NCI-H2107 treated with DMSO at 0.1 percent for 48 hours (cell line): ENCODE measurements around the gene PAPPA.
A peak's percentile ranks its signal among the peaks of the same experiment; 100 is the strongest.

Experiments used
- DNase-seq: peaks from one replicate; lab custom pipeline; 2025; ENCODE audit not compliant: unreplicated experiment; lab: John Stamatoyannopoulos, UW

PAPPA gene

DNA sequence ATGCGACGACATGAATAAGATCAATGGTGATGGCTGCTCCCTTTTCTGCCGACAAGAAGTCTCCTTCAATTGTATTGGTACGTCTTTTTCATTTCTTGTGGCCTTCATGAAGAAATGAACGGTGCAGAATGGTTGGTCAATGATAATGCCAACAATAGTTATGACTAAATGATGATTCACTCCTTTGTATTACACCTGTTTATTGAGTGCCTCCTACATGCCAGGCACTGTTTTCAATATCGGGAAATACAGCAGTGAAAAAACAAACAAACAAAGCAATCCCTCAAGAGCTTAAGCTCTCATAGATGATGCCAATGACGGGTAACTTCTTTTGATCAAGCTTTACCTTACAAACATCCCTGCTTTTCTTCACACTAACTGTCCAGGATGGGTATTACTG lies 117.7 kb downstream of the PAPPA start:
- no peak for DNase-seq

GRCh38 chr9:116271991-116272390 lies 118.4 kb downstream of the PAPPA start:
- DNase-seq, result no peak

DNA sequence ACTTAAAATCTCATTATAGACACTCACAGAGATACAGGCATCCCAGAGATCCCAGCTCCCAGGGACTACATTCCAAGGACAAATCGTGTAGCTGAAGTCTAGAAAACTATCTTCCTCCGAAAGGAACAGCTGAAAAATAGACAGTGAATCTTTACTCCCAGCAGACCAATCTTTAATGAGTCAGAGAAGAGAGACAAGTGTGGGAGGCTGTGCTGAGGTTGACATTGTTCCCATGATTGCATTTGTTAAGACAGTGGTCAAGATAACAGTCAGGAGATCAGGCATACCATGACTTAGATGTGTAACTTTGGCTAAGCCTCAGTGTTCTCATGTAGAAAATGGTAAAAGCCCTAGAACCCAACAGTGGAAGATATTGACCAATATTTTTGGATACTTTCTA lies 120.7 kb downstream of the PAPPA start:
- DNase-seq, result no peak

GRCh38 chr9:116275418-116276195 lies 122.0 kb downstream of the PAPPA start:
- DNase-seq, result no peak

DNA sequence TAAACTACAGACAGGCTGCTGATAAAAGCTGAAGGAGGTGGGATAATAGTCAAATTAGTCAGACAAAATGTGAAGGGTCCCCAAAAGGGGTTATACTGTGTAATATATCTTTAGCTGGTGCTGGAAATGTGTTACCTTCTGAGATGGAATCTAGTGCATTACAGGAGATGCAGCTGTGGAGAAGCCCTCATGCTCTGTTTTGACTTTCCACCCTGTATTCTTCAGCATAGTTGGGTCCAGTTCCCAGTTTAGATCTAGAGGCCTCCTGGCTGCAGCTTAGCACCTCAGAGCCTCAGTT lies 122.6 kb downstream of the PAPPA start:
- no peak for DNase-seq

- DNase-seq, result no peak
Measured at GRCh38 chr9:116276651-116277121, 123.1 kb downstream of the PAPPA start.

GRCh38 chr9:116278326-116278725 lies 124.7 kb downstream of the PAPPA start:
- no peak for DNase-seq

GRCh38 chr9:116279230-116279629 lies 125.6 kb downstream of the PAPPA start:
- DNase-seq, result no peak

GRCh38 chr9:116280529-116280928 lies 126.9 kb downstream of the PAPPA start:
- no peak for DNase-seq

DNA sequence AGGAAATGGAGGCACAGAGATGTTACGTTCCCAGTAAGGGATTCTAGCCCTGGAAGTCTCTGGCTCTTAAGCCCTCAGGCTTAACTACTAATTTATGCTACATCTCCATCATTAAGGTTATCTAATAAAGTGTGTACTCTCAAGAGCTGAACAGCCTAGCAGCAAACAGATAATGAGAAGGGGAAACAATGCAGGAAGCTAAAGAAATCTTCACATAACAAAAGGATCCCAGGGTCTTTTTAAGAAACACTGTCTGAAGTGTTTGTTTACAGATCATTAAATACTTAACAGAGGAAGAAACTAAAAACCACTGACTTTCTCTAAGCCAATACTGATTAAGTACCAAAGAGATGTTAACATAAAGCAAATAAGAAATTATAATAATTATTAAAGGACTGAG lies 129.0 kb downstream of the PAPPA start:
- no peak for DNase-seq

DNA sequence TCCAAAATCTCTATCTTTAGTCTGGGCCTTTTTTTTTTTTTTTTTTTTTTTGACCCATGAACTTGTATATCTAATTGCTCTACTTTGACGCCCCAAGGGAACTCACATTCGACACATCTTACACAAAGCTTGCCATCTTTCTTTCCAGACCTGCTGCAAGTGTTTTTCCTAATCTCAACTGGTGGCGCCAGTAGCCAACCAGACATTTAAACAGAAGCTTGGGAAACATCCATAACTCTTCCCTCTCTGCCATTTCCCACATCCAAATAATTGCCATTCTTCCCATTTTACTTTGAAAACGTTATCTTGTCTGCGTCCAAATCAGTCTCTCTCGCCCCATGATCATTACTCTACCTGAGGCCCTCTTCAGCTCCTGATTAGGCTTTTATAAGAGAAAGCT lies 130.9 kb downstream of the PAPPA start:
- no peak for DNase-seq

- no peak for DNase-seq
Measured at GRCh38 chr9:116285320-116285719, 131.7 kb downstream of the PAPPA start.

GRCh38 chr9:116286297-116286696 lies 132.7 kb downstream of the PAPPA start:
- peak; percentile 64 for DNase-seq

- no peak for DNase-seq
Measured at GRCh38 chr9:116287721-116288120, 134.1 kb downstream of the PAPPA start.

DNA sequence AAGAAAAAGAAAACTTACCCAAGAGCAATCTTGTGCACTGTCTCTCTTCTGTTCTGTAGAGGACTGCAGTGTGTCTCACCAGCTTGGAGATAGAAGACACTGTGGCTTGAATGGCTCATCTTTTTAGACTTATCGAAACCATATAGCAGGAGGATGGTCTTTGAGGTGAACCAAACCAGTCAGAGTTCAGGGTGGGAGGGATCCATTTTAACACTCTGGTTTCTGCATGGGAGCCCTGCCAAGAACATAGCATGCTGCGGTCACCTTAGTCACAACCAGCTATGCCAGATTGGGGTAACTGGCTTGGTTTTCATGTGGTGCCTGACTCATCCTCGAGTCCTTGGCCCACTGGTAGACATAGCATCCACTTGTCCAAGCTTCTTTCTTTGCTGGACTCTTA lies 135.1 kb downstream of the PAPPA start:
- DNase-seq, result no peak

- no peak for DNase-seq
Measured at GRCh38 chr9:116297346-116297745, 143.8 kb downstream of the PAPPA start.

- no peak for DNase-seq
Measured at GRCh38 chr9:116298249-116298648, 144.7 kb downstream of the PAPPA start.

DNA sequence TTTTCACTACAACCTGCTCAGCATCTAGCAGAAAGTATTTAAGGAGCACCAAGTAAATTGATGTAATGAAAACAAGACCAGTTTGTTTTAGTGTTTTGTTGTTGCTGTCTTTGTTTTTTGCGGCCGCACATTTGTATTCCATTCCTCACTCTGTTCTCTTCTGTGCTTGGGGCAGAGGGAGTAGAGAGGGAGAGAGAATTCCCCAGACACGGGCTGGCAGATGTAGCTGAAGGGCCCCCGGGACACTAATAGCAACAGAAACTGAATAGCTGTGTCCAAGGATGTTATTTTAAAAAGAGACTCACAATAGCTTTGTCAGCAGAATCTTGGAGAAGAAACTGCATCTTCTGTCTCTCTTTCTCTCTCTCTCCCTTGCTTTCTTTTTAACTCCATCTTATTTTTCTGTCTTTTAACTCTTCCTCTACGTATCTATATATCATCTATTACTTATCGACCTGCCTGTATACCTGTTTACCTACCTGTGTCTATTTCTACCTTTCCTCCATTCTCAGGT lies 145.3 kb downstream of the PAPPA start:
- DNase-seq, result no peak

DNA sequence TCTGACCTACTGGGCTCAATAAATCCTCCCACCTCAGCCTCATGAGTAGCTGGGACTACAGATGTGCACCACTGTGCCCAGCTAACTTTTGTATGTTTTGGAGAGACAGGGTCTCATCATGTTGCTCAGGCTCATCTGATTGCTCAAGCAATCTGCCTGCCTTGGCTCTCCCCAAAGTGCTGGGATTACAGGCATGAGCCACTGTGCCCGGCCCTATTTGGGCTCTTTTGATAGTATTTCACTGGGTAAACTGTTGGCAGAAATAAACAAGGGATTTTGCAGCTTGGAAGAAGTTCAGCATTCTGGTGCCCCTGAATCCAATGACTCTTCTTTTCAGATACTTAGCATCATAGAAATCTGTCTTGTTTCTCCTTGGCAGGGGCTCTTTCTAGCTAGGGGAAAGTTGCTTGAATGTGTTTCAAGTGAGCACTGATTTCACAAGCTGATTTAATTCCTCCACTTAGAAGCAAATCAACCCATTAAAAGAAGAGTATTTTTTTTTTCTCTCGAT lies 146.8 kb downstream of the PAPPA start:
- no peak for DNase-seq

DNA sequence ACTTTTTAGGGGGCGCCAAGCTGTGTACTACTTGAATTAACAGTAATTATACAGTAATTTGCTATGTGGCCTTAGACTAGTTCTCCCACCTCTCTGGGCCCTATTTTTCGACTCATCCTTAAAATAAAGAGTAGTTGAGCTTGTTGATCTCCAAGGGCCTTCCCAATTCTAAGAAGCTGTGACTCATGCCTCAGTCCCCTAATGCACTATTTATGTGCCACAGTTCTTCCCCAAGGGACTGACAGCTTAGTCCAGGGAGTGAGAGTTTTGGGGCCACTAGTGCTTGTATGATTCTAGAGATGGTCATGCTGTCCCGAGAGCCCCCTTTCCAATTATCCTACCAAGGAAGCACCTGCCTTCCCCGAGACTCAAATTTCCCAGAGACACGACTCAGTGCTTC lies 149.7 kb downstream of the PAPPA start:
- no peak for DNase-seq

GRCh38 chr9:116303886-116304538 lies 150.4 kb downstream of the PAPPA start:
- DNase-seq, result no peak

DNA sequence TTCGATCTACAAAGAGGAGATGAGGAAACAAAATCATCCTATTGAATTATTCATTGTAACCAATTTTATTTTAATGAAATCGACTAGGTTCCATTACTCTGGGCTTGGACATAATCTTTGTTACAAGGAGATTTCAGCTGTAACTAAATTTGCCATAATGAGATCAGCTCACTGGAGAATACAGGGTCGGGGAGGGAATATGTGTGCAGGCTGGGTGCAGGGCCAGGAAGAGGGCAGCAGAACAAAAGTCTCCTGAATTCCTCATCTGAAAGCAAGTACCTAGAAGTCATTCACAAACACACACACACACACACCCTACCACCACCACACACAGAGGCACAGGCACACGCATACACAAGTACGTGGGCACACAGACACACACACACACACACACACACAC lies 151.2 kb downstream of the PAPPA start:
- DNase-seq, result no peak
